Stimulated activated CD8-positive, alpha-beta memory T cell treated with anti-CD3 and anti-CD28 coated beads, Interleukin-4, amount 100 ng/mL, for 24 hours (primary cell): Measurements from ENCODE around the gene GBP5.
"Not testable (repeated sequence)": the region's sequence is repeated elsewhere in the genome, so short reads cannot be mapped to it uniquely, and the experiment has no call there.

Experiments
- DNase-seq: peaks from one replicate; pipeline ENCODE4 v3.0.0-alpha.2; 2020; ENCODE audit warnings: low read depth

Gene GBP5, protein sequence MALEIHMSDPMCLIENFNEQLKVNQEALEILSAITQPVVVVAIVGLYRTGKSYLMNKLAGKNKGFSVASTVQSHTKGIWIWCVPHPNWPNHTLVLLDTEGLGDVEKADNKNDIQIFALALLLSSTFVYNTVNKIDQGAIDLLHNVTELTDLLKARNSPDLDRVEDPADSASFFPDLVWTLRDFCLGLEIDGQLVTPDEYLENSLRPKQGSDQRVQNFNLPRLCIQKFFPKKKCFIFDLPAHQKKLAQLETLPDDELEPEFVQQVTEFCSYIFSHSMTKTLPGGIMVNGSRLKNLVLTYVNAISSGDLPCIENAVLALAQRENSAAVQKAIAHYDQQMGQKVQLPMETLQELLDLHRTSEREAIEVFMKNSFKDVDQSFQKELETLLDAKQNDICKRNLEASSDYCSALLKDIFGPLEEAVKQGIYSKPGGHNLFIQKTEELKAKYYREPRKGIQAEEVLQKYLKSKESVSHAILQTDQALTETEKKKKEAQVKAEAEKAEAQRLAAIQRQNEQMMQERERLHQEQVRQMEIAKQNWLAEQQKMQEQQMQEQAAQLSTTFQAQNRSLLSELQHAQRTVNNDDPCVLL

DNA sequence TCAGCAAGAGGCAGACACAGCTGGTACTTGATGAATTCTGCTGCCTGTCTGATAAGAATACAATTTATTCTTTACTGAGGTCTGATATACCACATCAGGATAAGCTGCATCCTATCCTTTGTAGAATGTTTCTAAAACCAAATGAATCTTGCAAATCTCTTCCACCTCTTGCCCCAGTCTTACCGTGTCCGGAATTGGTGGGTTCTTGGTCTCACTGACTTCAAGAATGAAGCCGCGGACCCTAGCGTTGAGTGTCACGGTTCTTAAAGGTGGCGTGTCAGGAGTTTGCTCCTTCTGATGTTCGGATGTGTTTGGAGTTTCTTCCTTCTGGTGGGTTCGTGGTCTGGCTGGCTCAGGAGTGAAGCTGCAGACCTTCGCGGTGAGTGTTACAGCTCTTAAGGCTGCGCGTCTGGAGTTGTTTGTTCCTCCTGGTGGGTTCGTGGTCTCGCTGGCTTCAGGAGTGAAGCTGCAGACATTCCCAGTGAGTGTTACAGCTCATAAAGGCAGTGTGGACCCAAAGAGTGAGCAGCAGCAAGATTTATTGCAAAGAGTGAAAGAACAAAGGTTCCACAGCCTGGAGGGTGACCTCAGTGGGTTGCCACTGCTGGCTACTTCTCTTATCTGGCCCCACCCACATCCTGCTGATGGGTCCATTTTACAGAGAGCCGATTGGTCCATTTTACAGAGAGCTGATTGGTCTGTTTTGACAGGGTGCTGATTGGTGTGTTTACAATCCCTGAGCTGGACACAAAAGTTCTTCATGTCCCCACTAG, at the start of gene GBP5:
TSS of gene GBP5 (minus strand) at position 592 of the 773 bp plus-strand sequence. CDS start 3,305 bp downstream, outside the sequence.
- peak; percentile 37 for DNase-seq

DNA sequence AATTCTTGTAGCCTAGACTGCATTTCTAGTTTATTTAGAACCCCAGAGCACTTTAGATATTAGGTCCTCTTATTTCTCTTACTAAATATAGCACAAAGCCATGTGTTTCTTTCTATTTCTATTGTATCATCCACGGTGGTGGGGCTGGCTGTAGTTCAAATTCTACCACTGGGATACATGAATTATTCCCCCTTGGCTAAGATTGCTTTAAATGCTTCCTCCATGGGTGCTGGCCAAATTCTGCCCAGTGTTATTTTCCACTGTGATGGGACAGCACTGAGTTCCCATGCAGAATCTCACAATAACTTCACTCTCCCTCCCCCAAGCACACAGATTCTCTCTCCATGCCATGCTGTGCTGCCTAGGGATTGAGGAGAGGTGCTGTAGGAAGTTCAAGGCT, 49.7 kb upstream of the GBP5 start:
- DNase-seq = no peak

DNA sequence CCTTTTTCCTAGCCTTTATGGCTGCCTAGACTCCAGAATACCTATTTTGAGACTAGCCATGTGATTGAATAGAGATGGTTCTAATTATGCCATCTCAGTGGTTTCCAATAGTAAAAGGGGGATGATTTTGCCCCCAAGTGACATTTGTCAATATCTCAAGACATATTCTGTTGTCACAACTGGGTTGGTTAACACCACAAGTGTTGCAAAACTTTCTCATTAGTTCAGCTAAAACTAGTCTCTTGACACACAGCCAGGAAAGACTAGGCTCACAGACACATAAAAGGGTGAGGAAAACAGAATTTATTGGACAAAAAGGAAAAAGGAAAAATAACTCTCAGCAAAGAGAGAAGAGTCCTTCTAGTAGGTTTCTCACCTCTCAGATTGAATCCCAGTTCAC, 39.9 kb upstream of the GBP5 start:
- no peak for DNase-seq

DNA sequence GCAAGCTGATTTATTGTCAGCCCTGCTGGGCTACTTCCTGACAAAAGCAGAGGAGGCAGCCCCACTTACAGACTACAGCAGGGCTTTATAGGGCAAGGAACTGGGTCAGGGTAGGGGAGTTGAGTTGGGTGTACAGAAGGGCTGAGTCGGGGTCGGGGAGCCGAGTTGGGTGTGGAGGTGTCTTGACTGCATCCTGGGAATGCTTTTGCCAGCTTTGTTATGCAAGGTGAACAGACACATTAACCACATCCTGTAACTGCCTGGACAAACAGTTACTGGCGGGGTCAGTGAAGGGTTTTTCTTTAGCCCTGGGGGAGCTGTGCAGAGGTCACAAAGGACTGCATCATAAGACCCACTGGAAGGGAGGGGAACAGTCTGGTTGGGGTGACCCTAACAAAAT, 39.1 kb upstream of the GBP5 start:
- no peak for DNase-seq

DNA sequence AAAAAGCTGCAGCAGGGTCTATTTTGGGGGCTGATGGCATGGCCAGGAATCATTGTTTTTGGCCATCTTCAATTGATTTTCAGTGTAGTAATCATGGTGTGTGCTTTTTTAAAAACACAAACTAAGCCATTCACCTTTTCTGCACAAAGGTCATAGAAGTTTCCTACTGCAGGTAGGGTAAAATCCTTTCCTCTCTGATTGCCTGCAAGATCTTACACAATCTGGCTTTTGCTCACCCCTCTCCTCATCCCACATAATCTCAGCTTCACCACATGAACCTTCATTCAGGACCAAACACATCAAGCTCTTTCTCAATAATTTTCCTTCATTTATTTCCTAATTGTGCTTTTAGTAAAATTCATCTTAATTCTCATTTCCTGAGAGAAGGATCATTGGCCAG, 38.3 kb upstream of the GBP5 start:
- DNase-seq = no peak

DNA sequence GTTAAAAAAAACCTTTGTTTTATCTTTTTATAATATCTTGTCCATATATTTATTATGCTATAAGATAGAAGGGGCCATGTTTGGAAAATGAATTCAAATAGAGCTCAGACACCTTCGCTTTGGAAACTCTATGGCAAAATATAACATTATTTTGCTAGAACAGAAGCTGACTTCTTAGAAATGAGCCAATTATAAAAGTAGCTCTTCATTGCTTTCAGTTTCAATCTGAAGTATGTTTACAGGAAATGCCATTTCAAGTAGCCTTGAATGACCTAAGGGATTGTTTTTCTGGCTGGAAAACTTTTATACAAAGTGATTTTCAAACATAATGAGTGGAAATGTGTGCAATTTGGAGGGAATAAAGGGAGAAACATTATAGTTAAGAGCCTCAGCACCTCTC, 37.8 kb upstream of the GBP5 start:
- DNase-seq = no peak

DNA sequence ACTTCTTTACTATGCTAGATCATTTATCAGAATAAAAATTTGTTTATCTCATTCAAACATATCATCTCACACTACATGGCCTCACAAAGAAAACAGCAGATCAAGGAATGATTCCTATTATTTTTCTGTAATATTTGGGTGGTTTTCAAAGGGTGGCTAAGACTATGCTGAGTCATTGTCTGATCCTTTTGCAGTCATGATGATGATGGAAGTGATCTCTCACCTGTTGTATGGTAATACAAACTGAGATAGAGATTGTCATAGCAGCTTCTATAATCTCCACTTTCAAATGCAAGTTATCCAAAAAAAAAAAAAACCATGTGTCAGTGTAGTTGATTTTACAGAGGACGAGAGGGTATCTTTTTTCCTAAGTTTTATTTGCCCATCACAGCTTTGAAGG, 37.2 kb upstream of the GBP5 start:
- no peak for DNase-seq

DNA sequence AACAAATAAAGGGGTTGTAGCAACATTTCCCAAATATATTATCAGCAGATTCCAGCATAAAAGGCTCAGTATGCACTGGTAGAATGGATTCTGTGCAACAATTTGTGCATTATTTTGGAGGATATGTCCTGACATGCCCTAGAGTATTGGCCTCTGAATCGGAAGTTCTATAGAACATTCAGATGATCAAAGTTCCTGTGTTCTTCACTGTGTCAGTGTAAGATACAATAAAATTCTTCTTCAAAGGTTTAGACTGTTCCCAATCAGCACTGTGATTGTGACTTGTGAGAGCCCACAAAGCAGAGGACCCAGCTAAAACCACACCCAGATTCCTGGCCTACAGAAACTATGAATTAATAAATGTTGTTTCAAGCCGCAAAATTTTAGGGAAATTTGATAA, 33.6 kb upstream of the GBP5 start:
- no peak for DNase-seq

DNA sequence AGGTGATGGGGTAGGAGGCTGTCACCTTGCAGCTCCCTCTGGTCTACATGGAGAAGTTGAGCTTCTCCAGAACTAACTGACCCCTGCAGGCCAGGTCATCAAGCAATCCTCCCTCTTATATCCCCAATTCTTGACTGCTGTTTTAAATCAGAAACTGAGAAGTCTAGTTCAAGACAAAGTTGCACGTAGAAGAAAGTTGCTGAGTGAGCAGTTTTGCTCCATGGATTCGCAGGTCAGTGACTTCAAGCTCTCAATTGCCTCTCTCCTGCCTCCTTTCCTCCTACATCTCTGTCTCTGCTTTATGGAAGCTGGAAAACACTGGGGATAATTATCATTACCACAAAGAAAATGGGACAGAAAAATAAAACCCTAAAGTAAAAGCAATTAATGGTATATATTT, 32.8 kb upstream of the GBP5 start:
- no peak for DNase-seq

DNA sequence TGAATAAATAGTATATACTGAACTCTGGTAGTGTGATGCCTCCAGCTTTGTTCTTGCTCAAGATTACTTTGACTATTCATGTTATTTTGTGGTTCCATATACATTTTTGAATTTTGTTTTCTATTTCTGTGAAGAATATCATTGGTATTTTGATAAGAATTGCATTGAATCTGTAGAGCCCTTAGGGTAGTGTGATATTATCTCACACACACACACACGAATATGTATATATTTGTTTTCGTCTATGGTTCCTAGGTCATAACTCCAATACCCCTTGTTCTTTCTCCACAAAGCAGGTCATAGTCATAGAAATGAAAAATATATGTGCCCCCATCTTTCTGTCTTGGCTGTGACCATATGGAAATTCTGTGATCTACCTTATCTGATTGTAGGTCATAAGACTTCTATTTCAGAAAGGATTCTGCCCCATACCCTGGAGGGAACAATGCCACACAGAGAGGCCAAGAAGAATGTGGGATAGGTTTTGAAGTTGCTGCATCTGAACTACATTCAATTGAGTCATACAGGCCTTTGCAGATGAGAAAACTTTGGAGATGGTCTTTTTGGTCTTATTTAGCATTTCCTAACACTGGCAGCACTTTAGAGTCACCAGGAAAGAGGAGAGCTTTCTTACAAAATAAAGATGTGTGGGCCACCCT, 32.0 kb upstream of the GBP5 start:
- no peak for DNase-seq

DNA sequence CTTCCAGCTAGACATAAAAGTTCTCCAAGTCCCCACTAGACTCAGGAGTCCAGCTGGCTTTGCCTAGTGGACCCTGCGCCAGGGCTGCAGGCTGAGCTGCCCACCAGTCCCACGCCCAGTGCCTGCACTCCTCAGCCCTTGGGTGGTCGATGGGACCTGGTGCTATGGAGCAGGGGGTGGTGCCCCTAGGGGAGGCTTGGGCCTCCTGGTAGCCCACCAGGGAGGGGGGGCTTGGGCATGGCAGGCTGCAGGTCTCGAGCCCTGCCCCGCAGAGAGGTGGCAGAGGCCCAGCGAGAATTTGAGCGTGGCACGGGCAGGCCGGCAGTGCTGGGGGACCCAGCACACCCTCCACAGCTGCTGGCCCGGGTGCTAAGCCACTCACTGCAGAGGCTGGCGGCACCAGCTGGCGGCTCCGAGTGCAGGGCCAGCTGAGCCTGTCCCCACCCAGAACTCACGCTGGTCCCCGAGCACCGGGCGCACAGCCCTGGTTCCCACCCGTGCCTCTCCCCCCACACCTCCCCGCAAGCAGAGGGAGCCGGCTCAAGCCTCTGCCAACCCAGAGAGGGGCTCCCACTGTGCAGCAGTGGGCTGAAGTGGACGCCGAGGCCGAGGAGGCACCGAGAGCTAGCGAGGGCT, 30.2 kb upstream of the GBP5 start:
- DNase-seq = no peak

DNA sequence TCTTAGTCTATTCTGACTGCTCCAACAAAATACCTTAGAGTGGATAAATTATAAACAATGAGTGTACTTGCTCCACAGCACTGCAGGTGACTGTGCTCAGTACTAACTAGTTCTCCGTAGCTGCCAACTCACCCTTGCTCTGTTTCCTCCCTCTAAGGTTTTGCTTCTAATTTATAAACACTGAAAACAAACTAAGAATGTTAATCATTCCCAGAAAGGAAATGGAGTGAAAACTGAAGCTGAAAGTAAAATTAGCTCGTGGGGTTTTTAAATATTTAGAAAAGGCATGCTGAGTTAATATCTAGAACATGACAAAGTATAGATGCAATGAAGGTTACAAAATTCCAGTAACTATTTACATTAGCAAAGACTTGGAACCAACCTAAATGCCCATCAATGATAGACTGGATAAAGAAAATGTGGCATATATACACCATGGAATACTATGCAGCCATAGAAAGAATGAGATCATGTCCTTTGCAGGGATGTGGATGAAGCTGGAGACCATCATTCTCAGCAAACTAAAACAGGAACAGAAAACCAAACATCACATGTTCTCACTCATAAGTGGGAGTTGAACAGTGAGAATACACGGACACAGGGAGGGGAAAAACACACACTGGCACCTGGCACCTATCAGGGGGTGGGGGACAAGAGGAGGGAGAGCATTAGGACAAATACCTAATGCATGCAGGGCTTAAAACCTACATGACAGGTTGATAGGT, 27.2 kb upstream of the GBP5 start:
- DNase-seq = not testable (repeated sequence)

DNA sequence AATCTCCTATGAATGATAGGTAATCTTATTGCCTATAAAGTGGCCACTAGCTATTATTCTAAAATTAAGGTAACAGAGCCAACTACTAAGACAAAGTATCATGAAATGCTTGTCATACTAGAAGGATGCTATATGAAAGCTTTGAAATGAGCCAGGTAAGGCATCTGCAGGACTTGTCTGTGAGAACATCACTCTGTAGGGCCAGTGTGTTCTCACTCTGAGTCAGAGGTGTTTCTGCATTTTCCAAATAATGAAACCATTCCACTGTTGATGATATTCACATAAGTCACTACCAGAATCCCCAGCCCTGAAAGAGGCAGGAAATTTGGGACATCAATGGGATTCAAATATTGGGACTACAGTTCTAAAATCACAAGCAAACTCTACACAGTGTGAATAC, 25.8 kb upstream of the GBP5 start:
- DNase-seq = no peak

DNA sequence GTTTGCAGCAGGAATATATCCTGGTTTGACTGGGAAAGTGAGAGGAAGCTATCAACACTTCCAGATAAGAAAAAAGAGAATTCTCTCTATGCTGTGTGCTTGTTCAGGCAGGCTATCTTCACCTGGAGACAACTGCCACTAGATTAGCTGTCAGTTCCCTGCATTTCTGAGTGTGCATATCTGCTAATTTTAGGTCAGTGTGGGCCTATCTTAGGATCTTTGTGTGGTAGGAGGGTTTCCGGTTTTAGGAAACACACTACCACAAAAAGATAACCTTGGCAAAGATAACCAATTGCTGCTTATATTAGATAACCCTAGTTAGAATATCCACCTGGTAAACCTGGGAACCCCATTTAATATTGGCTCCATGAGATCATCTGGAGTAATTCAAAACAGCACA, 22.5 kb upstream of the GBP5 start:
- no peak for DNase-seq

DNA sequence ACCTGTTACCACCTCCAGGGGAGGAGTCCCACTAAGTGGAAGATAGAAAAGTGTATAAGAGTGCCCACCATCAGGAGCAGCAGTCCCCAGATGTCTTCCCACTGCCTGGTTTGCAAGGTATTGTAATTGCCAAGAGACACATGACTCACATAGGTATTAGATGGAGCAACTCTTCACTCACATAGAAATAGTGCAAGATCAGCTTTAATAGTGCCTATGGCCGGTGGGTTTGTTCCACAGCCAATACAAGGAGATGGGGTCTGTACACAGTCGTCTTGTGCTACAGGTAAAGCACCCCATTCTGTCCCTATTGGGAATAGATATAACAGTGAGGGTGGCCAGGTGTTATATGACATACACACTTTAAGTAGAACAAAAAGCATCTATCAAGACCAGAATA, 18.6 kb upstream of the GBP5 start:
- DNase-seq = no peak

DNA sequence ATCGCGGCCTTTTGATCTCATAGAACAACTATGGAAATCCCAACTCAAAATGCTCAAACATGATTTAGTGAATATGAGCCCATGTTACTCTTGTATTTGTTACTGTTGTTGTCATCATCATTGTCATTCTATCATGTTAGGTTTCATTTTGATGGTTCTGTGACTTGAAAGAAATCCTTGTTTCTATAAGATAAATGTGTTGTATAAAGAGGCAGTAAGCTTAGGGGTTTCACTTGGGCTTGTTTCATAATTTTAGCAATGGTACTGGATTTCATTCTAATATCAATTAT, 15.3 kb upstream of the GBP5 start:
- no peak for DNase-seq

DNA sequence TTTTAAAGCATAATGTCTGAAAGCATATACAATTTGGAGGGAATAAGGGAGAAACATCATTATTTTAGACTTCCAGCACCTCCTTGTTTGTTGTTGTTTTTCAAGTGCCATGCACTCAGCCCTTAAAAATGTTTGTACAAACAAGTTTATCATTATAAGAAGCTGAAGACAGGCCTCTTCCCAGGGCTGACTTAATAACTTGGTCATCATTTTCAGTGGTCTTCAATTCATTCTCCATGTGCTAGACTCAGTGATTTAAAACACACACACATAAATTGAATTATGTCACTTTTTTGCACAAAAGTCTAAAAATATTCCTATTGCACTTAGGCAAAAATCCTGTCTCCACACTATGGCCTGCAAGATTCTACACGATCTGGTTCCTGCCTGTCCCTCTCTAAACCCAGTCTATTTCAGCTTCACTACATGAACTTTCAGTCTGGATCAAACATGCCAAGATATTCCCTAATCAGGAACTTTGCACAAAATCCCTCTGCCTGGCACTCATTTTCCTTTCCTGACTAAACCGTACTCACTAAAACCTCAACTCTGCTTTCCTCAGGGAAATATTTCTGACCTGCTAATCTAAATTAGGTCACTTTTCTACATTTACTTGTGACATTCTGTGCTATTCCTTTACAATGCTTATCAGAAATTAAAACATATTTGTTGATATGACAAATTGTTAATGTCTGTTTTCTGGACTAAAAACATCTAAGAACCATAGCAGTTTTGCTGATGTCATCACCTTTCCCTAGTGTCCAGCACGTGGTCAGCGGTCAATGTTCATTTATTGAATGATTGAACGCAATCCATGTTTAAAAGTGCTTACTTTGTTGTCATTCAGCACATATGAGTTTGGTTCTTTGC, 14.8 kb upstream of the GBP5 start:
- DNase-seq = no peak

DNA sequence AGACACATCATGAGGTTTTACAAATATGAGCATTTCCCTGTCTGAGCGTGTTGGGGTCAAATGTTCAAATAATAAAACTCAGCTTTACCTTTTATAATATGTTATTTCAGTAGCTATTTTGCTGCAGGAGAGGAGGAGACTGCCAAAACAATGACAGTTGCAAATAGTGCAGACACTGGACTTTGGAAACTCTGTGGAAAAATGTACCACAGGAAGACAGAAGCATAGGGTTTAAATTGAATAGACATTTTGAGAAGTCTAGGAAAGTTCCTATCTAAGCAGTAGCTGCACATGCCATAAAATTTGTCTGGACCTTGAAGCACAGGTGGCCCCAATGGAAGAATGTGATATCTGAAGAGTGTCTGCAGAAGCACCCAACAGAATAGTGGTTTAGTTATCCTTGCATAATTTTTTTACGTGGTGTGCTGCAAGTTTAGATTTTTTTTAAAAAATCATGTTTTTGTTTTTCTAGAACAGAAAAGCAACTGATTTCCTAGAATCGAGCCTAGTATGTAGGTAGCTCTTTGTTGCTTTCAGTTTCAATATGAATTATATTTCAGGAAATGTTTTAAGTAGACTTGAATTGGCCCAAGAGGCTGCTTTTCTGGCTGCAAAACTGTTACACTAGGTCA, 14.0 kb upstream of the GBP5 start:
- DNase-seq = no peak

DNA sequence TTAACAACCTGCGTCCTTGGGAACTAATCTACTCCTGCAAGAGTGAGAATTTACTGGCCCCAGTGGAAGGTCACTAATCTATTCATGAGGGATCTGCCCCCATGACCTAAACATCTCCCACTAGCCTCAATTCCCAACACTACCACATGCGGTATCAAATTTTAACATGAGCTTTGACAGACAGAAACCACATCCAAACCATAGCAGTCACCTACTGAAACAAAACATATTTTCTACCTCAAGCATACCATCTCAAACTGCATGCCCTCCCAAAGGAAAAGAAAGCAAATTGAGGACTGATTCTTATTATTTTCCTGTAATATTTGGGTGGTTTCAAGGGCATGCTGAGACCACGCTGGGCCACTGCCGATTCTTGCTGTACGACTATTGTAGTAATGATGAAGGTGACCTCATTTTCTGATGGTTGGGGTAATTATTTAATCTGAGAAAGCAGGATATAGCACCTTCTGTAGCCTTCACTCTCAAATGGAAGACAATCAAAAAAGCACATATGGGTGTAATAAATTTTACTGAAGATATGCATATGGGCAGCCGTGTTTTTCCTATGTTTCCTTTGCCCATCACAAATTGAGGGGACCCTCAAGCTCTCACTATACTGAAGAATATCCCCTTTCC, 13.2 kb upstream of the GBP5 start:
- DNase-seq = no peak
